Embryonic facial prominence (tissue), 1 donor: ENCODE results near the gene PHETA1.
"Not testable (repeated sequence)": the region's sequence is repeated elsewhere in the genome, so short reads cannot be mapped to it uniquely, and the experiment has no call there.

Experiments
- DNase-seq: peaks from one replicate; pipeline ENCODE4 v3.0.0-alpha.2; 2016; ENCODE audit errors: extremely low spot score

PHETA1 gene

GRCh38 chr12:111405149-111405858 lies 36.4 kb upstream of the PHETA1 start:
- peak; percentile 64 for DNase-seq

DNA sequence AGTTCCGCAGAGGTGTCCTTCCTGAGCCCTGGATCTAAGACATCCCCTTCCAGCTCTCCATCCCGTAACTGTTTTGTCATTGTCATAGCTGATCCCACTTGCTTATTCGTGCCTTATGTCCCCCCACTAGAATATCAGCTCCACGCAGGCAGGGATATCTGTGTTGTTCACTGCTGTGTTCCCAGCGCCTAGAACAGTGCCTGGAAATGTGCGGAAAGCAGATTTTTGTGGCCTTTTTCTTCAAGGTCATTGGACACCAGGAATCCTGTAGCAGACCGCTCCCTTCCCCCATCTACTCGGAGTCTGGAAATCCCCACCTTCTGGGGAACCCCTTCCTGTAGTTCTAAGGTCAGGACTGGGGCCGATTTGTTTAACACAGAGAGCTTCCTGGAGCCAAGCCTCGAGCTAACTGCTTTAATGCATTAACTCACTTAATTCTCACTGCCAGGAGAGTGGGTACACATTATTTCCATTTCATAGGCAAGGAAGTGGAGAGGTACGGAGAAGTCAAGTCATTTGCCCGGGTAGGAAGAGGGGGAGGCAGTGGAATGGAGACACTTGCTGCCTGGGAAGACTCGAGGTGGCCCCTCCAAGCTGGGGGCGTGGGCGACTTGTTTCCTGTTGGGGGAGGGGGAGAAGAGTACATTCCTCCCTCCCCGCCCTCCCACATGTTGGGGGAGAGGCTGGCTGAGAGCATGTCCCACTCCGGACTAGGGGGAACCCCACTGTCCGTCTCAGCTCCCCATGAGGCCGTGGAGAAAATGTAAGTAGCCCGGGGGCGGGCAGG lies 35.7 kb upstream of the PHETA1 start:
- no peak for DNase-seq

GRCh38 chr12:111402490-111402824 lies 33.6 kb upstream of the PHETA1 start:
- not testable (repeated sequence) for DNase-seq

DNA sequence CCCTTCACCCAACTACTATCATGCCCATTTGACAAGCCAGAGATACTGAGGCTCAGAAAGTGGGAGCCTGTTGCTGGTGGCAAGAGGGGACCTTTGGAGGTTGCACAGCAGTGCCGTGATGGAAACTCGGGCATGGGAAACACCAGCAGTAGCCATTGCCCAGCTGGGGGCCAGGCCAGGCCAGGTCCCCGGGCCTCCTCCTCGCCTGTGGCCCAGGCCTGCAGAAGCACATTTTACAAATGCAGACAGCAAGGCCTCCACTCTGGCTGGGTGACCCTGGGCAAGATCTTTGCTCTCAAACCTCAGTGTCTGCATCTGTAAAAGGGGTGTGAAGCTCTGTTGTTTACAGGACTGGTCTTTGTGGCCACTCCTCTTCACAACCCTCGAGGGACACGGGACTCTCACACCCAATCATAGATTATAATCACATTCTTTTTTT lies 32.3 kb upstream of the PHETA1 start:
- DNase-seq = no peak

GRCh38 chr12:111399741-111400404 lies 31.0 kb upstream of the PHETA1 start:
- DNase-seq = not testable (repeated sequence)

GRCh38 chr12:111398530-111398929 lies 29.6 kb upstream of the PHETA1 start:
- DNase-seq = no peak

DNA sequence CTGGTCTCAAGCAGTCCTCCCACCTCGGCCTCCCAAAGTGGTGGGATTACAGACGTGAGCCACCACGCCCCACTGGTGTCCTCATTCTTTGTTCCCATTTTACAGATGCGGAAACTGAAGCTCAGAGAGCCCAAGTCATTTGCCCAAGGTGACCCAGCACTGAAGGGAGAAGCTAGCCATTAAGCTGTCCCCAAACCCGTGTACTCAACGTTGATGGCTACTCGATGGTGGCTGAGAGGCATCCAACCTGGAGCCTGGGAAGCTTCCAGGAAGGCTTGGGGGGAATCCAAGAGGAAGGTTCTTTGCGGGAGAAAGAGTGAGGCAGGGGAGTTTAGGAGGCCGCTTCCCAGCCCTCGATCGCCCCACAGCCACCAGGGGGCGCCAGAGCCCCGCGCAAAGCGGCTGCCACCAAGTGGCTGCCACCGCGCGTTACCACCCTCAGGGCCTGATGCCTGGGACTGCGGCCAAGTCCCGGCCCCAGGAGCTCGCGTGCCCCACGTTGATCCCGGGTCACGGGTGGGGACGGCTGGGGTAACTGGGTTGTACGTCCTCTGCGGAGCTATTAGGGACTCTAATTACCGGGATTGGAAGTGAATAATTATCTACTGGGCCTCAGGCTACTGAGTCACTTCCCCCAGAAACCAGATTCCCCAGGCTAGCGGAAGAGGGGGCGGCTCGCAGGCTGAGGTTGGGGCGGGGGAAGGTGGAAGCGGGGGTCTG lies 28.0 kb upstream of the PHETA1 start:
- DNase-seq = peak; percentile 32

- not testable (repeated sequence) for DNase-seq
Observed at GRCh38 chr12:111396271-111396670, 27.4 kb upstream of the PHETA1 start.

- DNase-seq = no peak
Observed at GRCh38 chr12:111395336-111396187, 26.7 kb upstream of the PHETA1 start.

GRCh38 chr12:111394480-111394879 lies 25.6 kb upstream of the PHETA1 start:
- no peak for DNase-seq

- DNase-seq = no peak
Observed at GRCh38 chr12:111393700-111394300, 24.9 kb upstream of the PHETA1 start.

DNA sequence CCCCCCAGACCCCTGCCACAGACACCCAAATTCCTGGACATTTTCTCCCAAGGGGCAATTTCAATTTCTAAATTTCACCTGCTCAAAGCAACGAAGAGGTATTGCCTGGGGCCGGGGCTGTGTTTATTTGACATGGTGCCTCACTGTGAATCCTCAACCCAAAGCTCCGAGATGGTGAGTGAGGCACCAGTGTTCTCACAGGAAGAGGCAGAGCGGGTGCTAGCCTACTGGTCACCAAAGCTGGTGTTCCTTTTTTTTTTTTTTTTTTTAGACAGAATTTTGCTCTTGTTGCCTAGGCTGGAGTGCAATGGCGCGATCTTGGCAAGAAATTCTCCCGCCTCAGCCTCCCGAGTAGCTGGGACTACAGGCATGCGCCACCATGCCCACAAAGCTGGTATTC lies 22.0 kb upstream of the PHETA1 start:
- no peak for DNase-seq

- no peak for DNase-seq
Observed at GRCh38 chr12:111389635-111390034, 20.7 kb upstream of the PHETA1 start.

DNA sequence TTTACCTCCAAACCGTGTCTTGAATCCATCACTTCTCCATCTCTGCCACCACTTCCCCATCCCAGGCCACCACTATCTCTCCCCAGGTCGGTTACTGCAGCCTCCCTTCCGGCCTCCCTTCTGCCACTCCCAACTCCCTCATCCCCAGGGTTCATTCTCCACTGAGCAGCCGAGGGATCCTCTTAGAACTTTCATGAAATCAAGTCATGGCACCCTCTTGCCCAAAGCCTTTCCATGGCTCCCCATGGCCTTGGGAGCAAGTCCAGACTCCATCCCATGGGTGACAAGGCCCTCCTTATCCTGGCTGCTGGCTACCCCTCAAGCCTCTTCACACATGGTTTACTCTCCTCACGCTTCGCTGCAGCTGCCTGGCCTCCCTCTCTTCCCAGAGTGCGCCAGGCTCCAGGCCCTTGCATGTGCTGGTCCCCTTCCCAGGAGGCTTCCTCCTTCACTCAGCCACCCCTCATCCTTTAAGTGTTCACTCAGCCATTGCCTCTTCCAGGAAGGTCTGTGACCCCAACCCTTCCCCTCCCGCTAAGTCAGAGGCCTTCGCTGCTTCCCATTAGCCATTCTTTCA lies 18.9 kb upstream of the PHETA1 start:
- DNase-seq = no peak

DNA sequence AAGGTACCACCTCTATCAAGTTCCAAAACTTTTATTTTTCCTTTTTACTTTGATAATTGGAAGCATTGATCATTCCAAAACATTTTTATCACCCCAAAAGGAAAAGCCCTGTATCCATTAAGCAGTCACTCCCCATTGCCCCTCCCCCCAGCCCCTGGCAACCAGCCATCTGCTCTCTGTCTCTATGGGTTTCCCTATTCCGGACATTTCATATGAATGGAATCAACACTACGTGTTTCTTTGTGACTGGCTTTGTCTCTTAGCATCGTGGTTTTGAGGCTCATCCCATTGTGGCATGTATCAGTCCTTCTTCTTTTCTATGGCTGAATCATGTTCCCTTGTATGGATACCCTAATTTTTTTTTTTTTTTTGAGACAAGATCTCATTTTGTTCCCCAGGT lies 18.0 kb upstream of the PHETA1 start:
- no peak for DNase-seq

- DNase-seq = no peak
Observed at GRCh38 chr12:111384596-111384995, 15.7 kb upstream of the PHETA1 start.

DNA sequence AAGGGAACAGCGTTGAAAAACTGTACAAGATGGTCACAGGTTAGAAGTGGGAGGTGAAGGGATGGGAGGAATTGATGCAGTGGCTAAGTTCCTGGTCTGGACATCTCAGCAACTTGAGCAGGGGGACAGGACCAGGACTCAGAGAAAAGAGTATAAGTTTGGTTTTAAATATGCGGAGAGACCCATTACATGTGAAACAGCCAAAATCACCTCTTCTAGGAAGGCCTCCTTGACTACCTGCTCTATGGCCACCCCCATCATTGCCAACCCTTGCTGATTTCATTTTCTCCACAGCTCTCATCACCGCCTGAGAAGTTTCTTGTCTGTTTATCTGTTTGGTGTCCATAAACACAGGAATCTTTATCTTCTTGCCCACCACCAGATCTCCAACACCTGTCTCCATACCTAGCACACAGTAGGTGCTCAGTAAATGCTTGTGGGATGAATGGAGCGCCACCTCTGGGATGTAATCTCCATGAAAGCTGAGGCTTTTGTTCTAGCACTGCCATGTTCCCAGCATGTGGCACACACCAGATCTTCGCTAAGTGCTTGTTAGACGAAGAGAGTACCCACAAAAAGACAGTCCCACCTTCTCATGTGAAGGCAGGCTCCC lies 11.2 kb upstream of the PHETA1 start:
- DNase-seq = no peak

DNA sequence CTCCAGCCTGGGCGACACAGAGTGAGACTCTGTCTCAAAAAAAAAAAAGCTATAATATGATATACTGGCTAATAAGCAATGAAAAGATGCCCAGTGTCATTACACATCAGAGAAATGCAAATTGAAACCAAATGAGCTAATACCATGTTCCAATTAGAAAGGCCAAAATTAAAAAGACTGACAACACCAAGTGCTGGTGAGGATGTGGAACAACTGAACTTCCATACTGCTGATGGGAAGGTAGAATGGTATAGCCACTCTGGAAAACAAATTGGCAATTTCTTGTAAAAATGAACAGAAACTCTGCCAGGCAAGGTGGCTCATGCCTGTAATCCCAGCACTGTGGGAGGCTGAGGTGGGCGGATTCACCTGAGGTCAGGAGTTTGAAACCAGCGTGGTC lies 8.5 kb upstream of the PHETA1 start:
- DNase-seq = no peak

- DNase-seq = not testable (repeated sequence)
Observed at GRCh38 chr12:111373231-111373630, 4.3 kb upstream of the PHETA1 start.
